Measurements from ENCODE around the gene CIZ1.

CIZ1 gene

DNA sequence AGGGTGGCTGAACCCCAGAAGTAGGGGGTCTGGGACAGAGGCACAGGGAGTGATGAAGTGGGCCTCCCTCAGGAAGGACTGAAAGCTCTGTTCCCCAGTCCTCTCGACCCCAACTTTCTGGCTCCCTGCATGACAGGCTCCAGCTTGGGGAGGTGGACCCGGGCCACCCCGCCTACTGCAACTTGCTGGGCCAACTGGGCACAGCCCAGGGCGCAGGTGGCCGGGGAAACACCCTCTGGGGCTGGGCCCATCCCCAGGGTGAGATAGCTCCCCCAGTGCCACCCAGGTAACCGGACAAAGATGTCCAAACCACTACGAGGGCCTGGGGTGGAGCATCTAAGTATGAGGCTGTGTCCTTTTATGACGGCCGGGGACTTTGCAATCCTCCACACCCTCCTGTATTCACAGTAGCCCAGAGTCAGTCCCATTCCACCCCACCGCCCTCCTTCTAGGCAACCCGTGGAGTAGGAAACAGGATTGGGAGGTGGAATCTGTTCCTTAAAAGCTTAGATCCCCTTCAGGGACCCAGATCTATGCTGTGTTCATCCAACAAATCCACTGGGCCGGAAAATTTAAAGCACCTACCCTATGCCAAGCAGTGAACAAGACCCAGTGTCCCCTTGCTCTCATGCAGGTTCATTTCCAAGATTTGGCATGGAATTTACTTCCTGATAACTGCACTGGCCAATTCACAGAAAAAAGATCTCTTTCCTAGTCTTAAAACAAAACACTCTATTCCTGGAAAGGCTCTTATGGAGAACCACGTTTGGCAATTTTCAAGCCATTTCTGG lies 31.7 kb upstream of the CIZ1 start:
- peaks cover 0 to 13% (median 11%) of the 10 kb centered on the region in 5 donors for H3K4me1 ChIP-seq (ENCODE audit: control insufficient read depth in 5 of 5, insufficient read depth in 5 of 5, low read length in 5 of 5)
- no peak overlapping the region for H3K4me3 ChIP-seq (ENCODE audit: low read depth in 1 of 5, low read length in 5 of 5)
- H3K9ac ChIP-seq (ENCODE audit: low read length in 5 of 5), result no peak overlapping the region
- no peak overlapping the region for H3K27ac ChIP-seq (ENCODE audit: low read depth, low read length)
- H3K27me3 ChIP-seq (ENCODE audit: control insufficient read depth in 5 of 5, insufficient read depth in 4 of 5, low read length in 5 of 5), result peaks cover 0 to 6% (median under 1%) of the 10 kb centered on the region in 5 donors
- H3K36me3 ChIP-seq (ENCODE audit: control insufficient read depth in 5 of 5, insufficient read depth in 5 of 5, low read length in 5 of 5), result peaks cover 0 to 19% (median 18%) of the 10 kb centered on the region in 5 donors
- no peaks in the 10 kb centered on the region for H3K9me3 ChIP-seq (ENCODE audit: control insufficient read depth in 5 of 5, low read length in 5 of 5)

DNA sequence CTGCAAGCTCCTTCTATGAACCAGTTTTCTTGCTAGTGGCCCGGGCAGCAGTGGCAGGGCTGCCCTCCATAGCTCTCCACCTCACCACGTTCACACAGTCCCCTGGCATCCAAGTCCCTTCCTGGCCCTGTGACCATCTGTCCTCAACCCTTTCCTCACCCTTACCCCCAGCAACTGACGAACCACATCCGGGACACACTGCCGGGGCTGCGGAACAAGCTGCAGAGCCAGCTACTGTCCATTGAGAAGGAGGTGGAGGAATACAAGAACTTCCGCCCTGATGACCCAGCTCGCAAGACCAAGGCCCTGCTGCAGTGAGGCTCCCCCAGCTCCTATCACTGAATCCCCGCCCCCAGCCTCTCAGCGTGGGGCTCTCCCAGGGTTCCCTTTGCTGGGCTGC lies 30.7 kb upstream of the CIZ1 start:
- H3K4me3 ChIP-seq (ENCODE audit: low read depth in 1 of 5, low read length in 5 of 5), result no peak overlapping the region
- no peak overlapping the region for H3K27ac ChIP-seq (ENCODE audit: low read depth, low read length)
- peaks cover 0 to 9% (median 6%) of the 10 kb centered on the region in 5 donors for H3K27me3 ChIP-seq (ENCODE audit: control insufficient read depth in 5 of 5, insufficient read depth in 4 of 5, low read length in 5 of 5)
- peaks cover 0 to 19% (median 11%) of the 10 kb centered on the region in 5 donors for H3K4me1 ChIP-seq (ENCODE audit: control insufficient read depth in 5 of 5, insufficient read depth in 5 of 5, low read length in 5 of 5)
- H3K9me3 ChIP-seq (ENCODE audit: control insufficient read depth in 5 of 5, low read length in 5 of 5), result no peaks in the 10 kb centered on the region
- no peak overlapping the region for H3K9ac ChIP-seq (ENCODE audit: low read length in 5 of 5)
- peaks cover 0 to 19% (median 18%) of the 10 kb centered on the region in 5 donors for H3K36me3 ChIP-seq (ENCODE audit: control insufficient read depth in 5 of 5, insufficient read depth in 5 of 5, low read length in 5 of 5)

DNA sequence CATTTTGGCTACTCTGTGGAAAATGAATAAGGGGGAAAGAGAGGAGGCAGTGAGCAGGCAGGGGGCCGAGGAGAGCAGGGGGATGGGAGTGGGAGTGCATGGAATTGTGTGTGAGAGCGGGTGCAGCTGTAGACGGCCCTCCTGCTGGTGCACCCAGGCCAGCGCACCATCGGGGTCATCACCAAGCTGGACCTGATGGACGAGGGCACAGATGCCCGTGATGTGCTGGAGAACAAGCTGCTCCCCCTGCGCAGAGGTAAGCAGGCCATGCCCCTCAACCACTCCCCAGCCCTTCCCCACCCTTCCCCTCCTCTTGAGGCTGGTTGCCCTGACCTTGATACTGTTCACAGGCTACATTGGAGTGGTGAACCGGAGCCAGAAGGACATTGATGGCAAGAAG lies 28.5 kb upstream of the CIZ1 start:
- Histone ChIP-seq H3K27ac (ENCODE audit: low read depth, low read length) (no peak overlapping the region), H3K4me1 (ENCODE audit: control insufficient read depth in 5 of 5, insufficient read depth in 5 of 5, low read length in 5 of 5) (peaks cover 0 to 38% (median 27%) of the 10 kb centered on the region in 5 donors), H3K9me3 (ENCODE audit: control insufficient read depth in 5 of 5, low read length in 5 of 5) (no peaks in the 10 kb centered on the region), H3K36me3 (ENCODE audit: control insufficient read depth in 5 of 5, insufficient read depth in 5 of 5, low read length in 5 of 5) (peaks cover 0 to 18% (median 14%) of the 10 kb centered on the region in 5 donors), H3K27me3 (ENCODE audit: control insufficient read depth in 5 of 5, insufficient read depth in 4 of 5, low read length in 5 of 5) (peaks cover 0 to 12% (median 6%) of the 10 kb centered on the region in 5 donors), H3K4me3 (ENCODE audit: low read depth in 1 of 5, low read length in 5 of 5) (no peak overlapping the region), H3K9ac (ENCODE audit: low read length in 5 of 5) (no peak overlapping the region)

DNA sequence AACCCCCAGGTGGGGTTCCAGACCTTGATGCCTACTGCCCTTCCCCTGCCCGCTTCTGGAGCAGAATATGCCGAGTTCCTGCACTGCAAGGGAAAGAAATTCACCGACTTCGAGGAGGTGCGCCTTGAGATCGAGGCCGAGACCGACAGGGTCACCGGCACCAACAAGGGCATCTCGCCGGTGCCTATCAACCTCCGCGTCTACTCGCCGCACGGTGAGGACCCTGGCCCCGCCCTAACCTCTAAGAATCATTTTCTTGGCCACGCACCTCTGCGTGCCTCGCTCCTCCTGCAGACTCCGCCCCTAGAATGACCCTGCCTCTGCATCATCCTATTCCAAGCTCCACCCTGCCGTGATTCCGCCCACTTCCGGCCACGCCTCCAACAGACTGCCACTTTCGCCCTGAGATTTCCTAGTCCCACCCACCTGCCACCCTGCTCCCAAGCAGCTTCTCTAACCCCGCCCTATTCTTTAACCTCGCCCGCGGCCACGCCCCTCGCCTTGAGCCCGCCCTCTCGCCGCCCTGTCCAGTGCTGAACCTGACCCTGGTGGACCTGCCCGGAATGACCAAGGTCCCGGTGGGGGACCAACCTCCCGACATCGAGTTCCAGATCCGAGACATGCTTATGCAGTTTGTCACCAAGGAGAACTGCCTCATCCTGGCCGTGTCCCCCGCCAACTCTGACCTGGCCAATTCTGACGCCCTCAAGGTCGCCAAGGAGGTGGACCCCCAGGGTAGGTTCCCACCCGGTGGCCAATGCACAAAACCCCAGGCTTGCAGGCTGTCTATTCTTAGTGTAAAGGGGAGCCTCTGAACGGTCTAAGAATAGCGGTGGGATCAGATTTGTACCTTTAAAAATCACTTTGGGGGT lies 27.4 kb upstream of the CIZ1 start:
- Histone ChIP-seq H3K36me3 (ENCODE audit: control insufficient read depth in 5 of 5, insufficient read depth in 5 of 5, low read length in 5 of 5) (peaks cover 0 to 18% (median 13%) of the 10 kb centered on the region in 5 donors), H3K9me3 (ENCODE audit: control insufficient read depth in 5 of 5, low read length in 5 of 5) (no peaks in the 10 kb centered on the region), H3K4me1 (ENCODE audit: control insufficient read depth in 5 of 5, insufficient read depth in 5 of 5, low read length in 5 of 5) (peaks cover 0 to 43% (median 34%) of the 10 kb centered on the region in 5 donors), H3K27ac (ENCODE audit: low read depth, low read length) (no peak overlapping the region), H3K27me3 (ENCODE audit: control insufficient read depth in 5 of 5, insufficient read depth in 4 of 5, low read length in 5 of 5) (peaks cover 0 to 22% (median 6%) of the 10 kb centered on the region in 5 donors), H3K9ac (ENCODE audit: low read length in 5 of 5) (peak overlapping the region in 1 of 5 donors; percentile 5), H3K4me3 (ENCODE audit: low read depth in 1 of 5, low read length in 5 of 5) (peak overlapping the region in 4 of 5 donors; percentile 45 to 55 (median 51))

DNA sequence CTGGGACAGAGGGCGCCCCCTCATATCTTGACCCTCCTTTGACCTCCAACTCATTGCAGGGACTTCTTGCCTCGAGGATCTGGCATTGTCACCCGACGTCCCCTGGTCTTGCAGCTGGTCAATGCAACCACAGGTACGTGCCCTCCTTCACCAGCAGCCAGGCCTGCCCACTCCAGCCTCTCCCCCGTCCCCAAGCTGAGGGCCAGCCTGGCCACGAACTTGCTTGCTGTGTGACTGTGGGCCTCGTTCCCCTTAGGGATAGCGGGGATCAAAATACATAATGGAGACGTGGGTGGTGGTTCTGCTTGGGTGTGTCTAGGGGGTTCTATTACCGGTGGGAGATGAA lies 26.8 kb upstream of the CIZ1 start:
- Histone ChIP-seq H3K9ac (ENCODE audit: low read length in 5 of 5) (peak overlapping the region in 1 of 5 donors; percentile 5), H3K4me1 (ENCODE audit: control insufficient read depth in 5 of 5, insufficient read depth in 5 of 5, low read length in 5 of 5) (peaks cover 0 to 43% (median 34%) of the 10 kb centered on the region in 5 donors), H3K4me3 (ENCODE audit: low read depth in 1 of 5, low read length in 5 of 5) (peak overlapping the region in 4 of 5 donors; percentile 45 to 55 (median 51)), H3K27ac (ENCODE audit: low read depth, low read length) (no peak overlapping the region), H3K36me3 (ENCODE audit: control insufficient read depth in 5 of 5, insufficient read depth in 5 of 5, low read length in 5 of 5) (peaks cover 0 to 15% (median 13%) of the 10 kb centered on the region in 5 donors), H3K27me3 (ENCODE audit: control insufficient read depth in 5 of 5, insufficient read depth in 4 of 5, low read length in 5 of 5) (peaks cover 0 to 22% (median 6%) of the 10 kb centered on the region in 5 donors), H3K9me3 (ENCODE audit: control insufficient read depth in 5 of 5, low read length in 5 of 5) (no peaks in the 10 kb centered on the region)

DNA sequence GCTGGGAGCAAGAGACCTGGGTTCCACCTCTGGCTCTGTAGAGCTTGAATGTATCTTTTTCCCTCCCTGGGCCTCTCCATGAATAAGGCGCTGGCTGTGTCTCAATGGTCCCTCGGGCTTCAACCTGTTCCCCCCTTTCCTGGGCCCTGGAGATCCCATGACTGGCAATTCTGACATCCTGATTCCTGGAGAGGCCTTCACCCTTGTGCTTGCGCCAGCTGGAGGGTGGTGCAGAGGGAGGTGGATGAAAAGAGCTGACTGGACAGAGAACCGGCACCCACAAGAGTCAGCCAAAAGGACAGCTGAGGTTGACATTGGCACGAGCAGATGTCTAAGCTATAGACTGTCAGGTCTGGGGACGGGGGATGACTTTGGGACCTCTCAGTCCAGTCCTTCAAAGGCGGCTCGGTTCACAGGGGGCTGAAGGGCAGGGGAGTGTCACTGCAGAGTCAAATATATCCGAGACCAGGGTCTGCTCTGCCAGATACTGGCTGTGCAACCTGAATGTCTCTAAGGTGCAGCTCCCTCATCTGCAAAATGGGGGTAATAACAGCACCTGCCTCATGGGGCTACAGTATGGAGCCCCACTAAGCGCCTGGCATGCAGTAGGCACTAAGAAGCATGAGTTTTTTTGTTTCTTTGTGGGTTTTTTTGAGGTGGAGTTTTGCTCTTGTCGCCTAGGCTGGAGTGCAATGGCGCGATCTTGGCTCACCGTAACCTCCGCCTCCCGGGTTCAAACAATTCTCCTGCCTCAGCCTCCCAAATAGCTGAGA lies 25.6 kb upstream of the CIZ1 start:
- Histone ChIP-seq H3K4me3 (ENCODE audit: low read depth in 1 of 5, low read length in 5 of 5) (no peak overlapping the region), H3K9me3 (ENCODE audit: control insufficient read depth in 5 of 5, low read length in 5 of 5) (no peaks in the 10 kb centered on the region), H3K27me3 (ENCODE audit: control insufficient read depth in 5 of 5, insufficient read depth in 4 of 5, low read length in 5 of 5) (peaks cover 0 to 22% (median 6%) of the 10 kb centered on the region in 5 donors), H3K27ac (ENCODE audit: low read depth, low read length) (peak overlapping the region; percentile 46), H3K9ac (ENCODE audit: low read length in 5 of 5) (no peak overlapping the region), H3K36me3 (ENCODE audit: control insufficient read depth in 5 of 5, insufficient read depth in 5 of 5, low read length in 5 of 5) (peaks cover 0 to 6% (median 5%) of the 10 kb centered on the region in 5 donors), H3K4me1 (ENCODE audit: control insufficient read depth in 5 of 5, insufficient read depth in 5 of 5, low read length in 5 of 5) (peaks cover 0 to 43% (median 34%) of the 10 kb centered on the region in 5 donors)

DNA sequence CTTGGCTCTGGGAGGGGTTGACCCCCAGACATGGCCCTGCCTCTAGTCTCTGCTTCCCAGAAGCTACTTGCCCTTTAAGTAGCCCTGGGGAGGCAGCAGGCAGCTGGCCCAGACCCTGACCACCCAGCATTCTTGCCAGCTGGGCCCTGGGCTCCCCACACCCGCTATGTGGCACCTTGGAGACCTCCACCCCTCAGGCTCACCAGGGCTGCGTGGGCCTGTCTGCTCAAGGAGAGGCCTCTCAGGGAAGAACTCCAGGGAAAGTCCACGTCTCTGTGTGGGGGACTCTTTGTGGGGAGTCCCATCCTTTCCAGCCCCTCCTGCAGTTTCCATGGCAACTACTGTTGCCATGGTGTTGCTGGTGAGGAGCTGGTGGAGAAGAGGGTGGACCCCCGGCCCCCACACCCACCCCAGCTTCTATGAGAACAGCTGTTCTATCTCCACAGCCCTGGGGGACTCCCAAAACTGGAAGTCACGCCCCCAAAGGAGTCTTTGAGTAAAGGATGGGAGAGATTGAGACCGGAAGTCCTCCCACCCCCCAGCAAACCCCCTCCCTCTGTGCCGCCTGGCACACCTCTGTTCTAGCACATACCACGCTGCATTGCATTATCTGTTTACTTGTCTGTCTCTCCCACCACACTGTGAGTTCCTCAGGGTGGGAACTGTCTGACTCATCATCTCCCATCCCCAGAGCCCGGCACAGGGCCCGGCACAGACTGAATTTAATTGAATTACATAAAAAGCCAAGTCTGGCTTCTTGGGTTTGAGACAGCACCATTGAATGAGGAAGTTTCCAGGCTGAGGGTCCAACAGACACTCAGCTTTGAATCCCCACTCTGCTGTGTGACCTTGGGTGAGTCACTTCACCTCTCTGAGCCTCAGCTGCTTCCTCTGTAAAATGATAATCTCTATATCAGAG lies 24.4 kb upstream of the CIZ1 start:
- H3K9ac ChIP-seq (ENCODE audit: low read length in 5 of 5), result peak overlapping the region in 2 of 5 donors; percentile 28 to 52
- peaks cover 0 to 6% (median 4%) of the 10 kb centered on the region in 5 donors for H3K36me3 ChIP-seq (ENCODE audit: control insufficient read depth in 5 of 5, insufficient read depth in 5 of 5, low read length in 5 of 5)
- H3K4me1 ChIP-seq (ENCODE audit: control insufficient read depth in 5 of 5, insufficient read depth in 5 of 5, low read length in 5 of 5), result peaks cover 0 to 43% (median 36%) of the 10 kb centered on the region in 5 donors
- no peaks in the 10 kb centered on the region for H3K9me3 ChIP-seq (ENCODE audit: control insufficient read depth in 5 of 5, low read length in 5 of 5)
- no peak overlapping the region for H3K4me3 ChIP-seq (ENCODE audit: low read depth in 1 of 5, low read length in 5 of 5)
- H3K27me3 ChIP-seq (ENCODE audit: control insufficient read depth in 5 of 5, insufficient read depth in 4 of 5, low read length in 5 of 5), result peaks cover 0 to 29% (median 12%) of the 10 kb centered on the region in 5 donors
- H3K27ac ChIP-seq (ENCODE audit: low read depth, low read length), result peak overlapping the region; percentile 46

DNA sequence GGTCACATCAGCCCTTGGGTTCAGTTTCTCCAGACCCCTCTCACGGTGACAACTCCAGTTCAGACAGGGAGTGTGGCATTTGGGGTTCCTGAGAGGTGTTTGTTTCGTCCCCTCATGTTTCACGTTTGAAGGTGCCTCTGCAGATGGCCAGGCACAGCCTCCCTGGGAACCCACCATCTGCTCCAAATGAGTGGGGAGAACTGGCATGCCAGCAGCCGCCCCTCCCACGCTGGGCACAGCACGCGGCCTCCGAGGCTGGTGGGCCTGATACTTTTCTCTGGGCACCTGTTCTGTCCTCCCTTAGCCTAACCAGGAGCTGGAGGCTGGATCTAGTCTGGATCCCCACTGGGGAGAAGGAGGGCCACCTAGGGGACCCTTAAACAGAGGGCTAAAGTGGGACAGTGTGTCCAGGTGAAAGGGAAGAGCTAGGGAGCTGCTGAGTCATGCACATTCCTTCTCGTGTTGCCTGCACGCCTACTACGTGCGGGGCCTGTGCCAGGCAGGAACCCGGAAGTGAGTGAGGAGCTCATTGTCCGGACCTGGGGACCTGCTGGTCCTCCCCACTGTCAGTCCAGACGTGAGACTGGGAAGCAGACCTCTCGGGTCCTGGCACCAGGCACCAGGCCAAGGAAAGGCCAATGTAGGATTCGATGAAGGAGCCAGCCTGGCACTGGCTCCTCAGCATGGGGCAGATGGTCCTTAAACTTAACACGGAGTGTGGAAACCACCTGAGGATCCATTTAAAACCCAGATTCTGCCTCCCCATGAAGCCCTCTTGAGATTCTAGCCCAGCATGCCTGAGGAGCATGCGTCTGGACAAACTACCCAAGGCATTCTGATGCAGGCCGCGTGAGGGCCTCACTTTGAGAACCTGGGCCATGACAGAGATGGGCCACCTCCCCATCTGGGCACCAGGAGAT lies 23.5 kb upstream of the CIZ1 start:
- peaks cover 0 to 43% (median 36%) of the 10 kb centered on the region in 5 donors for H3K4me1 ChIP-seq (ENCODE audit: control insufficient read depth in 5 of 5, insufficient read depth in 5 of 5, low read length in 5 of 5)
- peaks cover 0 to 29% (median 12%) of the 10 kb centered on the region in 5 donors for H3K27me3 ChIP-seq (ENCODE audit: control insufficient read depth in 5 of 5, insufficient read depth in 4 of 5, low read length in 5 of 5)
- H3K4me3 ChIP-seq (ENCODE audit: low read depth in 1 of 5, low read length in 5 of 5), result no peak overlapping the region

More for the DNA sequence above, 23.5 kb upstream of the CIZ1 start:
- Histone ChIP-seq H3K36me3 (ENCODE audit: control insufficient read depth in 5 of 5, insufficient read depth in 5 of 5, low read length in 5 of 5) (peaks cover 0 to 2% (median under 1%) of the 10 kb centered on the region in 5 donors), H3K9ac (ENCODE audit: low read length in 5 of 5) (peak overlapping the region in 2 of 5 donors; percentile 28 to 52), H3K9me3 (ENCODE audit: control insufficient read depth in 5 of 5, low read length in 5 of 5) (no peaks in the 10 kb centered on the region), H3K27ac (ENCODE audit: low read depth, low read length) (peak overlapping the region; percentile 41)

All from subcutaneous abdominal adipose tissue (tissue), 5 donors.